CD4-positive, alpha-beta T cell treated with Interleukin-6 for 4 hours (primary cell): ENCODE results near the gene CFAP299.

Experiments used
- DNase-seq: peaks from one replicate; pipeline ENCODE4 v3.0.0-alpha.2; 2020; ENCODE audit warnings: mixed read lengths

The CFAP299 gene

GRCh38 chr4:80393246-80393969, 57.9 kb downstream of the CFAP299 start:
- DNase-seq, result no peak

GRCh38 chr4:80393970-80394250, 58.4 kb downstream of the CFAP299 start:
- no peak for DNase-seq

GRCh38 chr4:80407246-80407645, 71.7 kb downstream of the CFAP299 start:
- DNase-seq, result no peak

GRCh38 chr4:80409809-80410208, 74.3 kb downstream of the CFAP299 start:
- no peak for DNase-seq

GRCh38 chr4:80412322-80412721, 76.8 kb downstream of the CFAP299 start:
- no peak for DNase-seq

GRCh38 chr4:80413086-80413485, 77.6 kb downstream of the CFAP299 start:
- no peak for DNase-seq

GRCh38 chr4:80417019-80417418, 81.5 kb downstream of the CFAP299 start:
- no peak for DNase-seq

GRCh38 chr4:80419946-80420345, 84.4 kb downstream of the CFAP299 start:
- DNase-seq, result no peak

- DNase-seq, result no peak
Measured at GRCh38 chr4:80420638-80421037, 85.1 kb downstream of the CFAP299 start.

GRCh38 chr4:80422727-80423404, 87.3 kb downstream of the CFAP299 start:
- no peak for DNase-seq

GRCh38 chr4:80423553-80424224, 88.2 kb downstream of the CFAP299 start:
- DNase-seq, result no peak

- DNase-seq, result no peak
Measured at GRCh38 chr4:80424225-80424581, 88.7 kb downstream of the CFAP299 start.

- DNase-seq, result no peak
Measured at GRCh38 chr4:80425124-80426100, 89.9 kb downstream of the CFAP299 start.

GRCh38 chr4:80431203-80431965, 95.9 kb downstream of the CFAP299 start:
- DNase-seq, result no peak

- DNase-seq, result no peak
Measured at GRCh38 chr4:80434238-80434637, 98.7 kb downstream of the CFAP299 start.

- no peak for DNase-seq
Measured at GRCh38 chr4:80438016-80438415, 102.5 kb downstream of the CFAP299 start.

GRCh38 chr4:80439294-80440061, 103.9 kb downstream of the CFAP299 start:
- DNase-seq, result peak; percentile 56

GRCh38 chr4:80446248-80446647, 110.7 kb downstream of the CFAP299 start:
- no peak for DNase-seq

GRCh38 chr4:80446664-80447063, 111.1 kb downstream of the CFAP299 start:
- DNase-seq, result no peak

GRCh38 chr4:80447493-80447892, 112.0 kb downstream of the CFAP299 start:
- DNase-seq, result no peak

- DNase-seq, result no peak
Measured at GRCh38 chr4:80448056-80448455, 112.5 kb downstream of the CFAP299 start.

- no peak for DNase-seq
Measured at GRCh38 chr4:80452055-80452454, 116.5 kb downstream of the CFAP299 start.
